Measurements from ENCODE around the gene LHX4.

- TF ChIP-seq CTCF (IDR thresholded peaks at IDR 0.05) (no peak), POLR2A (IDR thresholded peaks at IDR 0.05) (no peak), EP300 (IDR thresholded peaks at IDR 0.05; ENCODE audit: low read depth) (no peak), POLR2AphosphoS5 (IDR thresholded peaks at IDR 0.05) (no peak)
These were observed 53.0 kb downstream of the LHX4 start for GRCh38 chr1:180283098-180283497.

All from transverse colon (tissue), 4 donors.